Measurements from ENCODE around the gene FUT8. TPM values are rescaled to one million over a fixed set of nuclear protein-coding genes. Genes with fewer than 3 reads are reported as not detected.

The FUT8 gene
- total RNA-seq, 1 experiment from 2014 or later = 11.8 TPM

GRCh38 chr14:65776193-65776852 is 363.8 kb downstream of the FUT8 start:
- H3K4me3 Mint-ChIP-seq (ENCODE audit: unreplicated experiment) = no peak overlapping the region
- no peak overlapping the region for H3K27ac Mint-ChIP-seq (ENCODE audit: low read depth, unreplicated experiment)
- POLR2A ChIA-PET = no interaction called here
- no peak for DNase-seq (ENCODE audit: unreplicated experiment)
- no peak for TF ChIP-seq CTCF (IDR thresholded peaks at IDR 0.05; ENCODE audit: unreplicated experiment)
- no peaks in the 10 kb centered on the region for H3K36me3 Mint-ChIP-seq (ENCODE audit: insufficient read depth, unreplicated experiment)
- CTCF ChIA-PET = interaction anchor here (1.0 kb wide), 1 partner anchor 48 kb away, joined by 4 read pairs; no protein-coding TSS in a partner anchor
- peaks cover 10% of the 10 kb centered on the region for H3K27me3 Mint-ChIP-seq (ENCODE audit: insufficient read depth, unreplicated experiment)
- H3K9me3 Mint-ChIP-seq (ENCODE audit: unreplicated experiment) = no peaks in the 10 kb centered on the region
- intact Hi-C loops (cut with micrococcal nuclease) = no loop called here
- no TSS peak for BruUV-seq (replicated peaks)
- peaks cover 5% of the 10 kb centered on the region for H3K4me1 Mint-ChIP-seq (ENCODE audit: insufficient read depth, unreplicated experiment)

GRCh38 chr14:65780566-65780965 is 368.0 kb downstream of the FUT8 start:
- DNase-seq (ENCODE audit: unreplicated experiment) = no peak
- no peak overlapping the region for H3K27ac Mint-ChIP-seq (ENCODE audit: low read depth, unreplicated experiment)
- H3K36me3 Mint-ChIP-seq (ENCODE audit: insufficient read depth, unreplicated experiment) = no peaks in the 10 kb centered on the region
- no peak overlapping the region for H3K4me3 Mint-ChIP-seq (ENCODE audit: unreplicated experiment)
- intact Hi-C loops (cut with micrococcal nuclease) = no loop called here
- no TSS peak for BruUV-seq (replicated peaks)
- no peak for TF ChIP-seq CTCF (IDR thresholded peaks at IDR 0.05; ENCODE audit: unreplicated experiment)
- ChIA-PET POLR2A (no interaction called here), CTCF (interaction anchor here (1.1 kb wide), 2 partner anchors 35 to 44 kb away, joined by 3 read pairs; no protein-coding TSS in a partner anchor)
- peaks cover 5% of the 10 kb centered on the region for H3K4me1 Mint-ChIP-seq (ENCODE audit: insufficient read depth, unreplicated experiment)
- H3K27me3 Mint-ChIP-seq (ENCODE audit: insufficient read depth, unreplicated experiment) = peaks cover 10% of the 10 kb centered on the region
- no peaks in the 10 kb centered on the region for H3K9me3 Mint-ChIP-seq (ENCODE audit: unreplicated experiment)

GRCh38 chr14:65783101-65783500 is 370.6 kb downstream of the FUT8 start:
- CTCF ChIA-PET = no interaction called here
- H3K36me3 Mint-ChIP-seq (ENCODE audit: insufficient read depth, unreplicated experiment) = no peaks in the 10 kb centered on the region
- no TSS peak for BruUV-seq (replicated peaks)

GRCh38 chr14:65783576-65783975 is 371.0 kb downstream of the FUT8 start:
- ChIA-PET CTCF (no interaction called here), POLR2A (no interaction called here)
- H3K36me3 Mint-ChIP-seq (ENCODE audit: insufficient read depth, unreplicated experiment) = no peaks in the 10 kb centered on the region
- intact Hi-C loops (cut with micrococcal nuclease) = no loop called here
- no peaks in the 10 kb centered on the region for H3K4me1 Mint-ChIP-seq (ENCODE audit: insufficient read depth, unreplicated experiment)
- no peak overlapping the region for H3K27ac Mint-ChIP-seq (ENCODE audit: low read depth, unreplicated experiment)
- BruUV-seq (replicated peaks) = no TSS peak
- no peak overlapping the region for H3K4me3 Mint-ChIP-seq (ENCODE audit: unreplicated experiment)
- peaks cover 14% of the 10 kb centered on the region for H3K27me3 Mint-ChIP-seq (ENCODE audit: insufficient read depth, unreplicated experiment)
- TF ChIP-seq CTCF (IDR thresholded peaks at IDR 0.05; ENCODE audit: unreplicated experiment) = no peak
- no peak for DNase-seq (ENCODE audit: unreplicated experiment)
- no peaks in the 10 kb centered on the region for H3K9me3 Mint-ChIP-seq (ENCODE audit: unreplicated experiment)

More at GRCh38 chr14:65783101-65783500, 370.6 kb downstream of the FUT8 start:
- H3K4me1 Mint-ChIP-seq (ENCODE audit: insufficient read depth, unreplicated experiment) = no peaks in the 10 kb centered on the region
- intact Hi-C loops (cut with micrococcal nuclease) = no loop called here
- H3K4me3 Mint-ChIP-seq (ENCODE audit: unreplicated experiment) = no peak overlapping the region
- H3K27ac Mint-ChIP-seq (ENCODE audit: low read depth, unreplicated experiment) = no peak overlapping the region
- peaks cover 19% of the 10 kb centered on the region for H3K27me3 Mint-ChIP-seq (ENCODE audit: insufficient read depth, unreplicated experiment)
- no peak for DNase-seq (ENCODE audit: unreplicated experiment)
- POLR2A ChIA-PET = no interaction called here
- TF ChIP-seq CTCF (IDR thresholded peaks at IDR 0.05; ENCODE audit: unreplicated experiment) = no peak
- no peaks in the 10 kb centered on the region for H3K9me3 Mint-ChIP-seq (ENCODE audit: unreplicated experiment)

All from MCF 10A (cell line).